ENCODE data around the gene SIM1.
"Not testable (repeated sequence)": the region's sequence is repeated elsewhere in the genome, so short reads cannot be mapped to it uniquely, and the experiment has no call there.

SIM1 gene

DNA sequence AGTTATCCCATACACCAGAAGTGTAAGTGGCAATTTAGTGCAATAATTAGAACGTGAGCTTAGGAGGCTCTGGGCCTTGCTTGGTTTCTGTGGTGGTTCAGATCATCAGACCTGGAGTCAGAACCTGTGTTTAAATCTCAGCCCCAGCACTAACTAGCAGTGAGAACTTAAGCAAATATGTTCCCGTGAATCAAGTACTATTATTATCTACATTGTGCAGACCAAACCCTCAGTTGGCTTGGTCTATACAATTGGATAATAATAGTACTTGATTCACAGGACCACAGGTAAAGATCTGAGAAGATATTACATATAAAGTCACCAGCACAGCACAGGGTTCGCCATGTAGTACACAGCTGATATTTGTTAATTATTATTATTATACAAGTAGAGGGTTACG is 93.1 kb downstream of the SIM1 start:
- DNase-seq (ENCODE audit: insufficient read length, low spot score): no peak
- FAIRE-seq: no peak

DNA sequence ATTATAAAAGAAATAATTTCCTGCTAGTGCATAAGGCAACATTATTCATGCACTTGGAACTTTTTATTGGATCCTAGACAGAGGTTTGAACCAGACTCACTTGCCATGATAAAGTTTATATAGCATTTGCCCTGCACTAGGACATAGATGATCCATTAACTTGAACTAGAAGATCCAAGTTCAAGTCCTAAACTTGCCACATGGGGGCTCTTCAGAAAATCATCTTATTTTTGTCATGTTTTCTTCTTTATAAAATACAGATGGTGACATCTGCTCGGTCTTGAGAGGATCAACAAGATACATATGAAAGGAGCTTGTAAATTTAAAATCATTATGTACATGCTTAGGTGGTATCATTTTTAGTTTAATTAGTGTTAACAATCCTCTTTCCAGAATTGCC is 94.5 kb downstream of the SIM1 start:
- FAIRE-seq (no peak), DNase-seq (ENCODE audit: insufficient read length, low spot score) (no peak)

- no peak for DNase-seq (ENCODE audit: insufficient read length, low spot score)
- FAIRE-seq: no peak
Measured at GRCh38 chr6:100366419-100366818, 98.3 kb downstream of the SIM1 start.

- no peak for FAIRE-seq
- no peak for DNase-seq (ENCODE audit: insufficient read length, low spot score)
Measured at GRCh38 chr6:100363651-100364050, 101.1 kb downstream of the SIM1 start.

DNA sequence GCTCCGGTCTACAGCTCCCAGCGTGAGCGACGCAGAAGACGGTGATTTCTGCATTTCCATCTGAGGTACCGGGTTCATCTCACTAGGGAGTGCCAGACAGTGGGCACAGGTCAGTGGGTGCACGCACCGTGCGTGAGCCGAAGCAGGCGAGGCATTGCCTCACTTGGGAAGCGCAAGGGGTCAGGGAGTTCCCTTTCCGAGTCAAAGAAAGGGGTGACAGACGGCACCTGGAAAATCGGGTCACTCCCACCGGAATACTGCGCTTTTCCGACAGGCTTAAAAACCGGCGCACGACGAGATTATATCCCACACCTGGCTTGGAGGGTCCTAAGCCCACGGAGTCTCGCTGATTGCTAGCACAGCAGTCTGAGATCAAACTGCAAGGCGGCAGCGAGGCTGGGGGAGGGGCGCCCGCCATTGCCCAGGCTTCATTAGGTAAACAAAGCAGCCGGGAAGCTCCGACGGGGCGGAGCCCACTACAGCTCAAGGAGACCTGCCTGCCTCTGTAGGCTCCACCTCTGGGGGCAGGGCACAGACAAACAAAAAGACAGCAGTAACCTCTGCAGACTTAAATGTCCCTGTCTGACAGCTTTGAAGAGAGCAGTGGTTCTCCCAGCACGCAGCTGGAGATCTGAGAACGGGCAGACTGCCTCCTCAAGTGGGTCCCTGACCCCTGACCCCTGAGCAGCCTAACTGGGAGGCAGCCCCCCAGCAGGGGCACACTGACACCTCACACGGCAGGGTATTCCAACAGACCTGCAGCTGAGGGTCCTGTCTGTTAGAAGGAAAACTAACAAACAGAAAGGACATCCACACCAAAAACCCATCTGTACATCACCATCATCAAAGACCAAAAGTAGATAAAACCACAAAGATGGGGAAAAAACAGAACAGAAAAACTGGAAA is 109.7 kb downstream of the SIM1 start:
- not testable (repeated sequence) for DNase-seq (ENCODE audit: insufficient read length, low spot score); FAIRE-seq

DNA sequence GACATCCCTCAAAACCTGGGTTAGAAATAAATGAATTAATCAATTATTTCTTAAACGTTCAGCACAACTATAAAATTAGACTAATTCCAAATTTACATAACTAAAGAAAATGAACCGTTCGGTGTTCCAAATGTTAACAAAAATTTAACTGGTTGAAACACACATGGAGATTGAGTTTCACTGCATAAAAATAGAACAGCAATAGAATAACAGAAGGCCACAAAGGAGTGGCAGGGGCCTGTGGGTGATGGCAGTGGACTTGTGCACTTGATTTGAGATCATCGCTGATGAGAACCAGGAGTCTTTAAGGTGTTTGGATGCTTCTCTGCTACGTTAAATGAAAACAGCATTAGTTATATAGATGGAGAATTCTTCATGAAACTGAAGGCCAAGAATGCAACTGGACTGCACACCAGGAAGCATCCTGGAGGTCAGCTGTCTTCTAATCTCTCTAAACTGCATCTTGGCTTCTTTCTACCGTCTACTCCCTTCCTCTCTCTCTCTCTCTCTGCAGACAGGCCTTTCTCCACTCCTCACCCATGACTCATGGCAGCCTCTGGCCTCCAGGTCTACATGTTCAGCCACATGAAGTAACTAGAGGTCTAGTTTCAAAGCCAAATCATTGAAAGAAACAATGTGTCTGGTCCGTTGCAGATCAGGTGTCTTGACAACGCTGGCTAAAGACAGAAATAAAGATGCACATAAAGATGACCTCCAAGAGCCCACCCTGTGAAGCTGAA is 111.3 kb downstream of the SIM1 start:
- FAIRE-seq: no peak
- no peak for DNase-seq (ENCODE audit: insufficient read length, low spot score)

DNA sequence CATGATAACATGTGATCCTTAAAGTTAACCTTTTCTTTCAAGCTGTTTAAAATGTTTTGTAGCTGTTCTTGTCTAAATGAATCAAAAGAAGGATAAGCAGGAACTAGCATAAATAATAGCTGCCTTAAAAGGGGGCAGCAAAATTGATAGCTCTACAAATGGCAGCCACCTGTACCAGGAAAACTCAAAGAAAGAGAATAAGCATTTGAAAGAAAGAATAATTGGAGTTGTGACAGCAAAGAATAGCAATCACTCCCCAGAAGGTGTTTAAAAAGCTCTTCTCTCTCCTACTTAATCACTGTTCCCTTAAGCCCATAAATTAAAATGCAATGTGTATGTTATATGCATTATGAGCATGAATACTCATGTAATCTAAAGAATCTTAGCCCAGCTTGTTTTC is 114.6 kb downstream of the SIM1 start:
- FAIRE-seq (no peak), DNase-seq (ENCODE audit: insufficient read length, low spot score) (no peak)

DNA sequence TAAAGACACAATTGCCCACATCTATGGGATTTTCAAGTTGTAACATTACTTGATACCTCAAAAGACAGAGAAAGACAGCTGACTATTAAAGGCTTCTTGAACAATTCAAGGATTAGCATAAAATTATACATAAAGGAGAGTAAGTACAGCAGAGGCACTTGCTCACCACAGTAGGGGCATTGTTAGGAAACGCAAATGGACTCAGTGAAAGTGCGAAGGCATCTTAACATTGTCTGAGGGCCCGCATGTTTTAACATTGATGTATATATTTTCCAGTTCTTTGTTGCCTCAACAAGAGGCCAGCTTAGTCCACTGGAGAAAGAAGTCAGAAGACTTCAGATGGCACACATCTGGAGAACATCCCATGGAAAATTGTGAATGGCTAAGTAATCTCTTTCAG is 115.4 kb downstream of the SIM1 start:
- DNase-seq (ENCODE audit: insufficient read length, low spot score) (no peak), FAIRE-seq (no peak)

DNA sequence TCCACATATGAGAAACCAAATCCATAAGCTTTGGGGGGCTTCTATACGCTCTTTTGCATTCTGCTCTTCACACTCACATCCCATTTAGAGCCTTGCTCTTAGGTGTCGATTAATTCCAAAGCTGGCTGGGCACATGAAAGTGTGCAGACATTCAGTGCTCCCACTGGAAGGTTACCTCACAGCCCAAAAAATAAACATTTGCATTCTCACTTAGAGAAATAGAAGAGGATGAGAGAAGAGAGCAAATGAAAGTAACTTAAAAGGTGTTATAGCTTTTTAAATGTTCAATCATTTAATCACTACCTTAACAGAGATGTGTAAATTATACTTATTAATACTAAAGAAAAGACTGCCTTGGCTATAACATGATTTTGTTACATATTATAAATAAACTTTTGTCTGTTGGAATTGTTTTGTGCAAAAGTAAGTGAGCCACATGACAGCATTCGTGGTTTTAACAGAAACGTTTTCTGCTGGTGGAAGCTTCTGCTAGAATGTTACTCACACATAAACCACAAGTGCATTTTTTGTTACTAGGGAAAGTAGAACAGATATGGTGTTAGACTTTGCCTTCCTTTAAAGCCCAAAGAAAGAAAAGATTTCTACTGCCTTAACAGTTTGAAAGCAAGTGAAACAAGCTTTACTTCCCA is 116.7 kb downstream of the SIM1 start:
- DNase-seq (ENCODE audit: insufficient read length, low spot score) (no peak), FAIRE-seq (no peak)

- DNase-seq (ENCODE audit: insufficient read length, low spot score) (no peak), FAIRE-seq (no peak)
Measured at GRCh38 chr6:100346828-100347227, 117.9 kb downstream of the SIM1 start.

DNA sequence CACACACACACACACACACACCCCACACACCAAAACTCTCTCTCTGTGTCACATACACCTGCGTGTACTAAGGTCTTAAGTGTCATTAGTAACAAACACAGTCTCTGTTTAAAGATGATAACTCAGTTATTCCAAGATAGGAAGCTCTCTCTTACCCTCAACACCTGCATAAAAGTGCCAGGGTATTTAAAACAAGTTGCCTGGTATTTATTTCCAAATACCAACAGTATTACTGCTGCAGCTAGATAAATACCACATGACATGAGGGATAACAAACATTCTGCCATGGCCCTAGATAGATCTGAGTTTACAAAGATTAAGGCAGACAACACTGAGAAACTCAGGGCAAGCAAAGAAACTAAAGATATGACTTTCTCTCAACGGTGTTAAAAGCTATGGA is 118.5 kb downstream of the SIM1 start:
- FAIRE-seq (no peak), DNase-seq (ENCODE audit: insufficient read length, low spot score) (no peak)

DNA sequence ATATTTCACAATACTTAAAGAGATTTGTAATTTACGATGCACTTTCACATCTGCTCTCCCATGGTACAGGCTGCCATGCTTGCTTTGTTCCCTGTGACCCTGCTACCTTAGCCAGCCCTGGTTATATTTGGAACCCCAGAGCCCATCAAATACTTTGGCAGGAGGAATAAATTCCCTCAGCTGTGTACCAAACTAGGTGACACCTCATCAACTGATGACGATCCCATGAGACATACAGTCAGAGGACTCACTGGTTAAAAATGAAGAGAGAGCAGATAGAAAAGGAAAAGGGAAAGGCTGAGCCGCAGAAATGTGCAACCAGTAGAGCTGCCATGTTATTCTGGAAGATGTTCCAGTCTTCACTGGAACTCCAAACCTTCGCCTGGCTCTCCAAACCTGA is 120.0 kb downstream of the SIM1 start:
- FAIRE-seq (no peak), DNase-seq (ENCODE audit: insufficient read length, low spot score) (no peak)

DNA sequence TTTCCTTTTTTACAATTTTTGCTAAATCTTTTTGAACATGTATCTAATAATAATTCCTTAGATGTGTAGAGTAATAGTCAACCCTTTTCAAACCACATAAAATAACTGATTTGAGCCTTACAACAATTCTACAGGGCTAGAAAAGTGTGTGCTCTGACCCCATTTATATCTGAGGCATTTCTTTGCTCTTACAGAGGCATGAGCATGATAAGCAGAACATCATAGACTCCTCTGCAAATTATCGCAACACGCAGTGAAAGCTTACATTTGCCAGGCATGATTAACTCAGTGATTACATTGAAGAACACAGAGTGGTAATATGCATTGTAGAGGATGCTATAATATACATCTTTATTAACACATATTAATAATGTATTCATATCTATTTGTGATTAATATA is 120.4 kb downstream of the SIM1 start:
- DNase-seq (ENCODE audit: insufficient read length, low spot score): no peak
- no peak for FAIRE-seq

GRCh38 chr6:100343316-100344077 is 121.2 kb downstream of the SIM1 start:
- no peak for DNase-seq (ENCODE audit: insufficient read length, low spot score)
- no peak for FAIRE-seq

GRCh38 chr6:100342830-100343229 is 121.9 kb downstream of the SIM1 start:
- no peak for DNase-seq (ENCODE audit: insufficient read length, low spot score)
- FAIRE-seq: no peak

DNA sequence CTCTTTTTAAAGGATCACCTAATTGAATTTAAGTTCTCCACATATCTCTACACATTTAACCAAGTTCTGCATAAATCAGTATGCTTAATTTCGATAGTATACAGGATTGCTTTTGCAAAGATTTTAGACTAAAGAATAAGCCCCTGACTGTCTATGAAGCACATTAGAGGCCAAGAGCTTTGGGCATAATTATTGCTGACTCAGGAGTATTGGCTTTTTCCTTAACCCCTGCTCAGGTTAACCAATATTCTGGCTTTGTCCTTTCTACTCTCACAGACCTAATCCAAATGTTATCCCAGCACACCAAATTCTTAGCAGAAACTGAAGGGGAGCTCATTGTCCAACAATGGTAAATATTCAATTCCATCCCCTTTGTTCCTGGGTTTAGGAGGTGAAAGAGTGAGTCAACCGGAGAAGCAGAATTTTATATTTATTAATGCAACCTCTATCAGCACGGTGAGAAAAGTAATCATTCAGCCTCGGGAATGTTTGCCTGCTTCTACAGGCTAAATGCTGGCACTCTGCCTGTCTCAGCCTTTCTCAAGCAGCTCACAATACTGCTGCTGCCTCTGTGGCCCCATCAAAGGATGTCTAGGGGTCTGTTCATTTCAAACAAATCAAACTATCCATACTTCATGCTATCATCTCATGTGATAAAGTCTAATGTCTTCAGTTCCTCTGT is 125.0 kb downstream of the SIM1 start:
- no peak for DNase-seq (ENCODE audit: insufficient read length, low spot score)
- FAIRE-seq: no peak

GRCh38 chr6:100338090-100338489 is 126.6 kb downstream of the SIM1 start:
- no peak for FAIRE-seq
- DNase-seq (ENCODE audit: insufficient read length, low spot score): no peak

DNA sequence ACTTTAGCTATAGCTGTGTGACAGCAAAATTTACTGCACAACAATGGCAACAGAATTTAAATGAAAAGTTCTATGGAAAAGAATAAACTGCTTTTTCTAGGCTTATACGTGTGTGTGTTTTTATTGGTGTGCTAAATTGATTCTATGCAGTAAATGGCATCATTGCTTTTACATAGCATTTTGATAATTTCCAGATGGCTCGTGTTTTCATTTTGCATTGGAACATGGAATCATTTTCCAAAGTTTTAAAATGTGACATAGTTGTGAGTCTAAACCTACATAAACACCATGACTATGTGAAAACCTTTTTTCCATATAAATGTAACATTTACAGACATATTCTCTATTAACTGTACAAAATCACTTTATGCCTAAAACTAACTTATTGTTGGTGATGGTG is 127.8 kb downstream of the SIM1 start:
- DNase-seq (ENCODE audit: insufficient read length, low spot score): no peak
- no peak for FAIRE-seq

DNA sequence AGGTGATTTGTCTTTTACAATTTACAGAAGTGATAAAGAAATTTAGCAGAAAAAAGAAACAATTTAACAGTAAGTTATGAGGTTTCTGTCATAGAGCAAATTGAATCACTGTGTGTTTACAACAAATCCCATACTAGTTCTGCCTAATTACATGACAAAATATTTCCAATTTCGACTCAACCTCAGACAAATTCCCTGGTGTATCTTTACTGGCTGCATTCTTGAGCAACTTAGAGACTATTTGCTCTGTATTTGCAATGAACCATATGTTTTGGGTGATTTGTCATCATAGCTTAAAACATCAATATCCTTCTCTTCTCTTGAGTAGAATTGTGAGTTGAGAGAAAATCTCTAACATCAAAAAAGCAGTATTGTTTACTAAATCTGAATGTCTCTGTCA is 128.7 kb downstream of the SIM1 start:
- no peak for FAIRE-seq
- DNase-seq (ENCODE audit: insufficient read length, low spot score): no peak

All from GM19239 (cell line).